ENCODE results near the gene SEPTIN5.

Gene SEPTIN5

GRCh38 chr22:19717181-19717580 is 2.9 kb downstream of the SEPTIN5 start:
- Histone ChIP-seq H3K27me3 (ENCODE audit: insufficient read depth, low read length, poor library complexity, severe bottlenecking) (no peaks in the 10 kb centered on the region), H3K9me3 (ENCODE audit: insufficient read depth, low read depth, low read length) (no peaks in the 10 kb centered on the region), H3K9ac (ENCODE audit: low read depth, low read length, poor library complexity, severe bottlenecking) (peak overlapping the region; percentile 82), H3F3A (ENCODE audit: low read depth) (no peaks in the 10 kb centered on the region), H2AFZ (ENCODE audit: low read length) (no peak overlapping the region; the same call in 1 of the 2 replicates), H3K36me3 (ENCODE audit: insufficient read depth, low read length) (no peaks in the 10 kb centered on the region), H3K4me3 (ENCODE audit: low read length, poor library complexity, severe bottlenecking) (no peak overlapping the region), H3K4me1 (ENCODE audit: insufficient read depth, low read length, poor library complexity, severe bottlenecking) (peaks cover 10% of the 10 kb centered on the region), H3K9me2 (replicated peaks; ENCODE audit: low read depth, low read length) (no peaks in the 10 kb centered on the region), H3K79me2 (ENCODE audit: insufficient read depth, low read length) (no peaks in the 10 kb centered on the region), H4K20me1 (ENCODE audit: insufficient read depth, low read length, poor library complexity, severe bottlenecking) (no peaks in the 10 kb centered on the region), H3K4me2 (ENCODE audit: low read depth, low read length, poor library complexity, severe bottlenecking) (peak overlapping the region; percentile 90)
- TF ChIP-seq EZH2phosphoT487 (IDR thresholded peaks at IDR 0.05; ENCODE audit: borderline replicate concordance) (no peak), CTCF (conservative IDR thresholded peaks at IDR 0.05; ENCODE audit: low read length) (no peak)

GRCh38 chr22:19717691-19718455 is 3.6 kb downstream of the SEPTIN5 start:
- TF ChIP-seq CTCF (conservative IDR thresholded peaks at IDR 0.05; ENCODE audit: low read length) (peak; percentile 53), EZH2phosphoT487 (IDR thresholded peaks at IDR 0.05; ENCODE audit: borderline replicate concordance) (no peak)
- Histone ChIP-seq H3K36me3 (ENCODE audit: insufficient read depth, low read length) (no peaks in the 10 kb centered on the region), H3K4me3 (ENCODE audit: low read length, poor library complexity, severe bottlenecking) (peak overlapping the region; percentile 79), H3K79me2 (ENCODE audit: insufficient read depth, low read length) (no peaks in the 10 kb centered on the region), H3K9ac (ENCODE audit: low read depth, low read length, poor library complexity, severe bottlenecking) (peak overlapping the region; percentile 82), H4K20me1 (ENCODE audit: insufficient read depth, low read length, poor library complexity, severe bottlenecking) (no peaks in the 10 kb centered on the region), H3K9me3 (ENCODE audit: insufficient read depth, low read depth, low read length) (no peaks in the 10 kb centered on the region), H3K9me2 (replicated peaks; ENCODE audit: low read depth, low read length) (no peaks in the 10 kb centered on the region), H2AFZ (ENCODE audit: low read length) (peak overlapping the region; percentile 92; the same call in 1 of the 2 replicates), H3K4me2 (ENCODE audit: low read depth, low read length, poor library complexity, severe bottlenecking) (peak overlapping the region; percentile 90), H3F3A (ENCODE audit: low read depth) (no peaks in the 10 kb centered on the region), H3K4me1 (ENCODE audit: insufficient read depth, low read length, poor library complexity, severe bottlenecking) (peaks cover 10% of the 10 kb centered on the region), H3K27me3 (ENCODE audit: insufficient read depth, low read length, poor library complexity, severe bottlenecking) (no peaks in the 10 kb centered on the region)

DNA sequence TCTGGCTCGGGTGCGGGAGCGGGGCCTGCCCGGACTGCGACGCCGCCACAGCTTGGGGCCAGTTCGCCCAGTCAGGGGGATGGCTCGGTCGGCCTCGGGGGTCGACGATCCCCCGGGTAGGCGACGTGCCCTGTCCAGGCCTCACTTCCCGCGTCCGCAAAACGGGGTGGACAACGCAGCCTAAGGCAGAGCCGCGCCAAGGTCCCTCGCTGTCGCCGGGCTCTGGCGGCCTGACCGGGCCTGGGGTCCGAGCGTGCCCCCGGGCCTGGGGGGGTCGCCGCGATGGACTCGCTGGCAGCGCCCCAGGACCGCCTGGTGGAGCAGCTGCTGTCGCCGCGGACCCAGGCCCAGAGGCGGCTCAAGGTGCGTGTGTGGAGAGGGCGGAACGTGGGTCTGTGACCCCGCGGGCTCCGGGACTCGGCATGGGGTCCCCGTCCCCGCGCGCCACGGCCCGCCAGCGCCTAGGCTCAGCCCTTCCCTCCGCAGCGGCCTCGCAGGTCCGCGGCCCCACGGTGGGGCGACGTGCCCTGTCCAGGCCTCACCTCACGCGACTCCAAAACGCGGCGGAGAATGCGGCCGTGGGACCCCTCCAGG is 4.2 kb downstream of the SEPTIN5 start:
- H3K79me2 ChIP-seq (ENCODE audit: insufficient read depth, low read length), result no peaks in the 10 kb centered on the region
- no peaks in the 10 kb centered on the region for H3K9me2 ChIP-seq (replicated peaks; ENCODE audit: low read depth, low read length)
- peak overlapping the region; percentile 79 for H3K4me3 ChIP-seq (ENCODE audit: low read length, poor library complexity, severe bottlenecking)
- no peaks in the 10 kb centered on the region for H3K9me3 ChIP-seq (ENCODE audit: insufficient read depth, low read depth, low read length)
- peak overlapping the region; percentile 82 for H3K9ac ChIP-seq (ENCODE audit: low read depth, low read length, poor library complexity, severe bottlenecking)
- peak overlapping the region; percentile 92; the same call in 1 of the 2 replicates for H2AFZ ChIP-seq (ENCODE audit: low read length)
- H4K20me1 ChIP-seq (ENCODE audit: insufficient read depth, low read length, poor library complexity, severe bottlenecking), result no peaks in the 10 kb centered on the region
- TF ChIP-seq CTCF (conservative IDR thresholded peaks at IDR 0.05; ENCODE audit: low read length) (no peak), EZH2phosphoT487 (IDR thresholded peaks at IDR 0.05; ENCODE audit: borderline replicate concordance) (no peak)
- H3K4me1 ChIP-seq (ENCODE audit: insufficient read depth, low read length, poor library complexity, severe bottlenecking), result peaks cover 10% of the 10 kb centered on the region
- no peaks in the 10 kb centered on the region for H3K36me3 ChIP-seq (ENCODE audit: insufficient read depth, low read length)
- H3K4me2 ChIP-seq (ENCODE audit: low read depth, low read length, poor library complexity, severe bottlenecking), result peak overlapping the region; percentile 90
- H3F3A ChIP-seq (ENCODE audit: low read depth), result no peaks in the 10 kb centered on the region
- H3K27me3 ChIP-seq (ENCODE audit: insufficient read depth, low read length, poor library complexity, severe bottlenecking), result no peaks in the 10 kb centered on the region
